ENCODE results near the gene SPACA6.

- TF ChIP-seq CTCF (IDR thresholded peaks at IDR 0.05) (no peak), POLR2A (IDR thresholded peaks at IDR 0.05) (no peak)
Observed at GRCh38 chr19:51691584-51692428, 1.3 kb upstream of the SPACA6 start.
